ENCODE results near the gene TCTN3.
A peak's percentile ranks its signal among the peaks of the same experiment; 100 is the strongest.

The TCTN3 gene

GRCh38 chr10:95716866-95717265 lies 23.1 kb upstream of the TCTN3 start:
- intact Hi-C loops (cut with DNase I; ENCODE audit: low total_unique reads), result no loop called here
- Histone ChIP-seq H3K9me3 (no peaks in the 10 kb centered on the region), H3K4me3 (no peak overlapping the region), H3K27me3 (no peaks in the 10 kb centered on the region), H3K27ac (no peak overlapping the region), H3K4me1 (no peaks in the 10 kb centered on the region), H3K36me3 (no peaks in the 10 kb centered on the region)
- no peak for TF ChIP-seq CTCF (IDR thresholded peaks at IDR 0.05)
- DNase-seq, result no peak

- DNase-seq, result peak in 1 of 2 donors; percentile 32
- Histone ChIP-seq H3K27me3 (no peaks in the 10 kb centered on the region), H3K4me1 (no peaks in the 10 kb centered on the region), H3K9me3 (no peaks in the 10 kb centered on the region), H3K27ac (no peak overlapping the region), H3K4me3 (no peak overlapping the region), H3K36me3 (no peaks in the 10 kb centered on the region)
- intact Hi-C loops (cut with DNase I; ENCODE audit: low total_unique reads), result no loop called here
- TF ChIP-seq CTCF (IDR thresholded peaks at IDR 0.05), result no peak
Measured at GRCh38 chr10:95716466-95716865, 22.7 kb upstream of the TCTN3 start.

- TF ChIP-seq CTCF (IDR thresholded peaks at IDR 0.05), result no peak
- no peaks in the 10 kb centered on the region for H3K27me3 ChIP-seq
Measured at GRCh38 chr10:95711492-95711891, 17.8 kb upstream of the TCTN3 start.

GRCh38 chr10:95706990-95707389 lies 13.3 kb upstream of the TCTN3 start:
- Histone ChIP-seq H3K9me3 (no peaks in the 10 kb centered on the region), H3K4me3 (no peak overlapping the region), H3K36me3 (no peaks in the 10 kb centered on the region), H3K27ac (no peak overlapping the region), H3K27me3 (no peaks in the 10 kb centered on the region), H3K4me1 (no peaks in the 10 kb centered on the region)
- DNase-seq, result no peak
- intact Hi-C loops (cut with DNase I; ENCODE audit: low total_unique reads), result no loop called here
- no peak for TF ChIP-seq CTCF (IDR thresholded peaks at IDR 0.05)

More at GRCh38 chr10:95711492-95711891, 17.8 kb upstream of the TCTN3 start:
- Histone ChIP-seq H3K4me3 (no peak overlapping the region), H3K4me1 (no peaks in the 10 kb centered on the region), H3K36me3 (no peaks in the 10 kb centered on the region), H3K27ac (no peak overlapping the region), H3K9me3 (no peaks in the 10 kb centered on the region)
- intact Hi-C loops (cut with DNase I; ENCODE audit: low total_unique reads), result no loop called here
- no peak for DNase-seq

- Histone ChIP-seq H3K9me3 (no peaks in the 10 kb centered on the region), H3K36me3 (no peaks in the 10 kb centered on the region), H3K4me3 (no peak overlapping the region), H3K4me1 (no peaks in the 10 kb centered on the region), H3K27me3 (no peaks in the 10 kb centered on the region), H3K27ac (no peak overlapping the region)
- no peak for DNase-seq
- intact Hi-C loops (cut with DNase I; ENCODE audit: low total_unique reads), result no loop called here
- no peak for TF ChIP-seq CTCF (IDR thresholded peaks at IDR 0.05)
Measured at GRCh38 chr10:95706573-95706972, 12.8 kb upstream of the TCTN3 start.

- Histone ChIP-seq H3K4me1 (peaks cover 0 to 7% (median 0%) of the 10 kb centered on the region in 4 donors), H3K9me3 (no peaks in the 10 kb centered on the region), H3K27me3 (no peaks in the 10 kb centered on the region), H3K27ac (no peak overlapping the region), H3K36me3 (no peaks in the 10 kb centered on the region), H3K4me3 (no peak overlapping the region)
- DNase-seq, result no peak
- intact Hi-C loops (cut with DNase I; ENCODE audit: low total_unique reads), result no loop called here
- TF ChIP-seq CTCF (IDR thresholded peaks at IDR 0.05), result no peak
Measured at GRCh38 chr10:95698415-95698814, 4.7 kb upstream of the TCTN3 start.

Measured in tibial artery (tissue), 4 donors.